Tibial artery (tissue), 4 donors: ENCODE data around the gene PDILT.
"Not testable (repeated sequence)": the region's sequence is repeated elsewhere in the genome, so short reads cannot be mapped to it uniquely, and the experiment has no call there.

Experiments used
- DNase-seq, 2 donors: peaks; one replicate each; pipeline ENCODE4 v3.0.0-alpha.2; 2019
- H3K27ac ChIP-seq, 2 donors: fragments of 200-600 bp; sonication (generic) in 1 of 2; 1 replicate in 1 of 2; 2 replicates in 1 of 2; pipeline ENCODE4 v1.5.1; 2018 to 2019; ENCODE audit warnings: mild to moderate bottlenecking in 1 of 2
- H3K27me3 ChIP-seq, 2 donors: fragments of 200-600 bp; sonication (generic) in 1 of 2; one replicate each; pipeline versions ENCODE4 v1.5.1 to v1.6.0; 2016 to 2019
- H3K36me3 ChIP-seq, 3 donors: fragments of 200-600 bp; sonication (generic) in 2 of 3; one replicate each; pipeline ENCODE4 v1.5.1; 2016 to 2019; ENCODE audit warnings: mild to moderate bottlenecking in 2 of 3
- H3K4me1 ChIP-seq, 4 donors: fragments of 200-600 bp; sonication (generic) in 2 of 4; 1 replicate in 3 of 4; 2 replicates in 1 of 4; pipeline ENCODE4 v1.5.1; 2016 to 2019
- H3K4me3 ChIP-seq, 2 donors: fragments of 200-600 bp; sonication (generic) in 1 of 2; 1 replicate in 1 of 2; 2 replicates in 1 of 2; pipeline ENCODE4 v1.5.1; 2018 to 2019; ENCODE audit warnings: mild to moderate bottlenecking in 2 of 2
- H3K9me3 ChIP-seq, 3 donors: fragments of 200-600 bp; sonication (generic) in 1 of 3; one replicate each; pipeline ENCODE4 v1.5.1; 2016 to 2019
- CTCF ChIP-seq, 2 experiments: fragments of 200-600 bp in 1 of 2; fragments of 450-650 bp in 1 of 2; IDR thresholded peaks; one replicate each; pipeline ENCODE4 v1.5.1; 2017 to 2019; ENCODE audit warnings: antibody characterized with exemption in 2 of 2, mild to moderate bottlenecking in 1 of 2, moderate library complexity in 1 of 2
- intact Hi-C: fragments of 100-400 bp; cut with DNase I; formaldehyde crosslinking; loops from one replicate; pipeline ENCODE4 v1.15.0; 2023; ENCODE audit warnings: low total_unique reads

The PDILT gene

GRCh38 chr16:20430948-20431347, 26.4 kb upstream of the PDILT start:
- DNase-seq = no peak
- H3K27me3 ChIP-seq = no peaks in the 10 kb centered on the region
- no peaks in the 10 kb centered on the region for H3K4me1 ChIP-seq
- intact Hi-C loops = no loop called here
- TF ChIP-seq CTCF (IDR thresholded peaks at IDR 0.05) = no peak
- no peak overlapping the region for H3K27ac ChIP-seq
- no peak overlapping the region for H3K4me3 ChIP-seq
- H3K9me3 ChIP-seq = no peaks in the 10 kb centered on the region
- no peaks in the 10 kb centered on the region for H3K36me3 ChIP-seq

GRCh38 chr16:20430480-20430879, 25.9 kb upstream of the PDILT start:
- H3K36me3 ChIP-seq, H3K27me3 ChIP-seq, intact Hi-C loops, H3K9me3 ChIP-seq, H3K4me1 ChIP-seq, H3K4me3 ChIP-seq, H3K27ac ChIP-seq, DNase-seq: not testable (repeated sequence)

GRCh38 chr16:20429499-20429898, 25.0 kb upstream of the PDILT start:
- DNase-seq, H3K27ac ChIP-seq, H3K27me3 ChIP-seq, H3K9me3 ChIP-seq, intact Hi-C loops, H3K4me1 ChIP-seq, H3K4me3 ChIP-seq, H3K36me3 ChIP-seq: not testable (repeated sequence)

- H3K9me3 ChIP-seq, DNase-seq, H3K4me3 ChIP-seq, H3K27me3 ChIP-seq, H3K27ac ChIP-seq, H3K36me3 ChIP-seq, H3K4me1 ChIP-seq, intact Hi-C loops: not testable (repeated sequence)
Measured at GRCh38 chr16:20427401-20427797, 22.9 kb upstream of the PDILT start.

- Histone ChIP-seq H3K27ac (no peak overlapping the region), H3K36me3 (no peaks in the 10 kb centered on the region), H3K4me1 (no peaks in the 10 kb centered on the region), H3K27me3 (no peaks in the 10 kb centered on the region), H3K4me3 (no peak overlapping the region), H3K9me3 (no peaks in the 10 kb centered on the region)
- intact Hi-C loops = no loop called here
- no peak for TF ChIP-seq CTCF (IDR thresholded peaks at IDR 0.05)
- no peak for DNase-seq
Measured at GRCh38 chr16:20424129-20424866, 19.8 kb upstream of the PDILT start.

- H3K27ac ChIP-seq, intact Hi-C loops, H3K27me3 ChIP-seq, H3K36me3 ChIP-seq, H3K4me1 ChIP-seq, DNase-seq, H3K9me3 ChIP-seq, H3K4me3 ChIP-seq: not testable (repeated sequence)
Measured at GRCh38 chr16:20423772-20424128, 19.2 kb upstream of the PDILT start.

GRCh38 chr16:20421748-20422147, 17.2 kb upstream of the PDILT start:
- H3K27ac ChIP-seq, DNase-seq, H3K4me3 ChIP-seq: not testable (repeated sequence)

GRCh38 chr16:20419093-20419492, 14.6 kb upstream of the PDILT start:
- not testable (repeated sequence) for H3K27ac ChIP-seq, DNase-seq

More at GRCh38 chr16:20421748-20422147, 17.2 kb upstream of the PDILT start:
- H3K9me3 ChIP-seq, H3K36me3 ChIP-seq, H3K4me1 ChIP-seq, intact Hi-C loops, H3K27me3 ChIP-seq: not testable (repeated sequence)

GRCh38 chr16:20415541-20415940, 11.0 kb upstream of the PDILT start:
- Histone ChIP-seq H3K9me3 (no peaks in the 10 kb centered on the region), H3K4me1 (no peaks in the 10 kb centered on the region), H3K27me3 (no peaks in the 10 kb centered on the region), H3K36me3 (no peaks in the 10 kb centered on the region), H3K27ac (no peak overlapping the region), H3K4me3 (no peak overlapping the region)
- intact Hi-C loops = no loop called here
- no peak for DNase-seq
- TF ChIP-seq CTCF (IDR thresholded peaks at IDR 0.05) = no peak

More at GRCh38 chr16:20419093-20419492, 14.6 kb upstream of the PDILT start:
- H3K36me3 ChIP-seq, H3K4me1 ChIP-seq, H3K4me3 ChIP-seq, H3K27me3 ChIP-seq, intact Hi-C loops, H3K9me3 ChIP-seq: not testable (repeated sequence)
